GM12891 (cell line): ENCODE data around the gene NINJ1.

ENCODE experiments used
- POLR2A ChIP-seq: IDR thresholded peaks from 2 replicates; pipeline ENCODE4 v1.6.1; 2011; ENCODE audit warnings: low read depth, low read length, control low read depth
- POLR2AphosphoS5 ChIP-seq: IDR thresholded peaks from 2 replicates; pipeline ENCODE4 v1.6.1; 2011; ENCODE audit warnings: low read depth, low read length, control low read depth
- TAF1 ChIP-seq: IDR thresholded peaks from 2 replicates; pipeline ENCODE4 v1.6.1; 2011; ENCODE audit warnings: low read depth, low read length, control low read depth

DNA sequence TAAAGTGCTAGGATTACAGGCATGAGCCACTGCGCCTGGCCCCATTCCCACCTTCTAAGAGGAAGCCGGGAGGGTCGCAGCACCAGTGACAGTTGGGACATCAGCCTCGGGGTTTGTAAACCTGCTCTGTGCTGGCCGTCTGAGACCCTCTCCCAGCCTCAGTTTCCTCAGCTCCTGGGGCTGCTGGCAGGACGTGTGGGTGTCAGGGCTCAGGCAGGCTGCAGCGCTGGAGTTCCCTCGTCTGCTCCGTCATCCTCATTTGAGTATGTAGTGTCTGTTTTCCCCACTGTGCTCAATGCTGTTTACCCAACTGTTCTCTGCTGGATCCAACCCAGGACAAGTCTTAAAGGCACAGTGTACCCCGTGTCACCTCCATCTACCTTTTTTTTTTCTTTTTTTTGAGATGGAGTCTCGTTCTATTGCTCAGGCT lies 2.0 kb upstream of the NINJ1 start:
- TF ChIP-seq POLR2A (no peak), TAF1 (no peak), POLR2AphosphoS5 (no peak)
